BE2C (cell line): Measurements from ENCODE around the gene STEAP2.

Experiments used
- DNase-seq: peaks from one replicate; pipeline ENCODE4 v3.0.0-alpha.2; 2020
- H3K27me3 ChIP-seq: fragments of 250-450 bp; sonication (Bioruptor Pico); 2 replicates; pipeline ENCODE4 v1.5.1; 2020; ENCODE audit warnings: mild to moderate bottlenecking
- H3K36me3 ChIP-seq: fragments of 250-450 bp; sonication (Bioruptor Pico); 2 replicates; pipeline ENCODE4 v1.5.1; 2020; ENCODE audit warnings: mild to moderate bottlenecking
- H3K4me1 ChIP-seq: fragments of 250-450 bp; sonication (Bioruptor Pico); 2 replicates; pipeline ENCODE4 v1.5.1; 2020
- H3K4me3 ChIP-seq: 2 replicates; pipeline ENCODE4 v1.5.1; 2011; ENCODE audit warnings: low read depth, low read length
- H3K9me3 ChIP-seq: fragments of 250-450 bp; sonication (Bioruptor Pico); 2 replicates; pipeline ENCODE4 v1.5.1; 2020
- TF ChIP-seq, protein P1 (sequence below): IDR thresholded peaks from 2 replicates; pipeline ENCODE4 v1.5.1; 2012; ENCODE audit warnings: mild to moderate bottlenecking, low read depth, low read length

STEAP2 gene

DNA sequence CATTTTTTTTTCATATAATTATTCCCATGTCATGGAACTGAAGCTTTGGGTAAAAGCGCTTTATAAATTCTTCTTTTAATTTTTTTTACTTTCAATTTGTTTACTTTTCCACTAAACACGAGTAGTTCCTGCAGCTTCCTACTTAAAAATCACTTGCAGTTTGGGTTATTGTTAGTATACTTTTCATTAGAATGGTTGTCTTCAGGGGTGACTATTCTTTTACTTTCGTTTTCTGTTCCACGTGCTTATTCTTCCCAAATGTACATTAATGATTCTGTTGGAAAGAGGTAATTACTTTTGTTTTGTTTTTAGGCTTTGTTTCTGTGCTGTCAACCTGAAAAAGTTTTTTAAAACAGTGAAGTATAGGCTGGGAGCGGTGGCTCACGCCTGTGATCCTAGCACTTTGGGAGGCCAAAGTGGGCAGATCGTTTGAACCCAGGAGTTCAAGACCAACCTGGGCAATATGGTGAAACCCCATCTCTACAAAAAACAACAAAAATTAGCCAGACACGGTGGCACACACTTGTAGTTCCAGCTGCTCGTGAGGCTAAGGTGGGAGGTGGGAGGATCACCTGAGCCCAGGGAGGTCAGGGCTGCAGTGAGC is 28.2 kb downstream of the STEAP2 start:
- H3K4me3 ChIP-seq, result peak overlapping the region; percentile 37

DNA sequence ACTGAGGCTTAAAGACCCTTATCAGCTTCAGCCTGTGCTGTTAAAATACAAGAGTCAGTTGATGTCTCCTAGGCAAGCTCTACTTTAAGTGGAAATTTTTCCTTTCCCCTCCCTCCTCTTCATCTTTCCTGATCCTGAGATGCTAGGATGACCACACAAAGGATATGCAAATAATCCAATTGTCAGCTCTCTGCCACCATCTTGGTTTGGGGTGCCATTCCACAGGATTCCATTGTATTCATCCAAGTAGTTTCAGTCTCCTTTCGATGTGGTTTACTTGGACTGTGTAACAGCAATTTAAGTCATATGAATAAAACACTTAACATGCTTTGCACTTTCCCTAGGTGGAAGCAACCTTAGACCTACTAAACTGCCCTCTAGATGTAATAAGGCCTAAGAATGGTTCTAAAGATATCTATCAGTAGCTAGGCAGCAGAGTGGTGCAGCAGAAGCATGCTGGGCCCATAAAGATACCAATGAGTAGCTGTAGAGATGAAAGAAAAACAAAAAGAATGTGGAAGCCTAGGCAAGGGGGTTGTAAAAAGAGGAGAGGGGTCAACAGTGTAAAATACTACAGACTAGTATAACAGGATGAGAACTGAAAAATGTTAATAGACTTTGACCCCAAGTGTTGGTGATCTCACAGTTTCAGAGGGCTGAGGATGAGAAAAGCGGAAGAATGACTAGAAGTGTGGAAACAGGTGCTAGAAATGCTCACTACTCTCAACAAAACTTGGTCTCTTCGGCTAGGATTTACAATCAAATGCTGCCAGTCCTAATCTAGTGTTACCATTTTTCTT is 31.0 kb downstream of the STEAP2 start:
- no peak overlapping the region for H3K4me3 ChIP-seq
- no peaks in the 10 kb centered on the region for H3K9me3 ChIP-seq
- no peak for DNase-seq
- no peaks in the 10 kb centered on the region for H3K4me1 ChIP-seq
- peaks cover 9% of the 10 kb centered on the region for H3K27me3 ChIP-seq
- H3K36me3 ChIP-seq, result no peaks in the 10 kb centered on the region
- TF ChIP-seq, protein P1, sequence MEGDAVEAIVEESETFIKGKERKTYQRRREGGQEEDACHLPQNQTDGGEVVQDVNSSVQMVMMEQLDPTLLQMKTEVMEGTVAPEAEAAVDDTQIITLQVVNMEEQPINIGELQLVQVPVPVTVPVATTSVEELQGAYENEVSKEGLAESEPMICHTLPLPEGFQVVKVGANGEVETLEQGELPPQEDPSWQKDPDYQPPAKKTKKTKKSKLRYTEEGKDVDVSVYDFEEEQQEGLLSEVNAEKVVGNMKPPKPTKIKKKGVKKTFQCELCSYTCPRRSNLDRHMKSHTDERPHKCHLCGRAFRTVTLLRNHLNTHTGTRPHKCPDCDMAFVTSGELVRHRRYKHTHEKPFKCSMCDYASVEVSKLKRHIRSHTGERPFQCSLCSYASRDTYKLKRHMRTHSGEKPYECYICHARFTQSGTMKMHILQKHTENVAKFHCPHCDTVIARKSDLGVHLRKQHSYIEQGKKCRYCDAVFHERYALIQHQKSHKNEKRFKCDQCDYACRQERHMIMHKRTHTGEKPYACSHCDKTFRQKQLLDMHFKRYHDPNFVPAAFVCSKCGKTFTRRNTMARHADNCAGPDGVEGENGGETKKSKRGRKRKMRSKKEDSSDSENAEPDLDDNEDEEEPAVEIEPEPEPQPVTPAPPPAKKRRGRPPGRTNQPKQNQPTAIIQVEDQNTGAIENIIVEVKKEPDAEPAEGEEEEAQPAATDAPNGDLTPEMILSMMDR, result no peak

More for the DNA sequence above, 28.2 kb downstream of the STEAP2 start:
- DNase-seq, result no peak
- TF ChIP-seq, protein P1, result no peak
- H3K9me3 ChIP-seq, result no peaks in the 10 kb centered on the region
- H3K36me3 ChIP-seq, result no peaks in the 10 kb centered on the region
- H3K4me1 ChIP-seq, result no peaks in the 10 kb centered on the region
- H3K27me3 ChIP-seq, result no peaks in the 10 kb centered on the region; the same call in 1 of the 2 replicates

DNA sequence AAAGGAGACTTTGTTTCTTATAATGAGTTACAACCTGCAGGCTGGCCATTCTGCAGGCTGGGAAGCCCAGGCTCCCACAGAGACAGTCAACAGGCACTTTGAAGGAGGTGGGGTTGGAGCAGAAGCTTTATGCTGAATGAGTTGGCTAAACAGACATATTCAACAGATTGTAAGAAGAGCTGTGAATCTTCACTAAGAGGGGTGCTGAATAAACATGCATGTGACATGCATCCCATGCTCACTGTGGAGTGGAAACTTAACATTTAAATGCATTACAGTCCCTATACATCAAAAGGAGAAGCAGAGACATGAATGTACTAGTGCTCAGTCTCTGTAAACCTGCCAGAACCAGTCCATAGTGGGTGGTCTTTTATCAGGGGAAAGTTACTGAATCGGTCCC is 32.0 kb downstream of the STEAP2 start:
- Histone ChIP-seq H3K36me3 (no peaks in the 10 kb centered on the region), H3K9me3 (no peaks in the 10 kb centered on the region), H3K4me3 (no peak overlapping the region), H3K27me3 (peaks cover 9% of the 10 kb centered on the region), H3K4me1 (no peaks in the 10 kb centered on the region)
- TF ChIP-seq, protein P1, result no peak
- no peak for DNase-seq

DNA sequence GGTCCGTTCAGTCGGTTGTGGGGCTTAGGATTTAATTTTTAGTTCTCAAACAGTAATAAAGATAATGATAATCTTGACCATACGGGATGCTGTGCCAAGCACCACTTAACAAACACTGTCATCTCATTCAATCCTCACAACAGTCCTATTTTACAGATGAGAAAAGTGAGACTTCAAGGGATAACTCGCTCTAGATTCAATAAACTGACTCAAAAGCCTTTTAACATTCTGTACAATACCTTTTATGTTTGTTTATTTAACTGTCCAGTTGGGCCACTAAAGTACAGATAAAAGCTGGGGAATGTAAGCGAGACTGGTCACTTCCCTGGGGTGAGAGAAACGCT is 33.0 kb downstream of the STEAP2 start:
- TF ChIP-seq, protein P1, result no peak
- no peaks in the 10 kb centered on the region for H3K9me3 ChIP-seq
- peaks cover 9% of the 10 kb centered on the region for H3K27me3 ChIP-seq
- H3K4me3 ChIP-seq, result peak overlapping the region; percentile 84
- H3K4me1 ChIP-seq, result no peaks in the 10 kb centered on the region
- H3K36me3 ChIP-seq, result no peaks in the 10 kb centered on the region
- DNase-seq, result no peak

DNA sequence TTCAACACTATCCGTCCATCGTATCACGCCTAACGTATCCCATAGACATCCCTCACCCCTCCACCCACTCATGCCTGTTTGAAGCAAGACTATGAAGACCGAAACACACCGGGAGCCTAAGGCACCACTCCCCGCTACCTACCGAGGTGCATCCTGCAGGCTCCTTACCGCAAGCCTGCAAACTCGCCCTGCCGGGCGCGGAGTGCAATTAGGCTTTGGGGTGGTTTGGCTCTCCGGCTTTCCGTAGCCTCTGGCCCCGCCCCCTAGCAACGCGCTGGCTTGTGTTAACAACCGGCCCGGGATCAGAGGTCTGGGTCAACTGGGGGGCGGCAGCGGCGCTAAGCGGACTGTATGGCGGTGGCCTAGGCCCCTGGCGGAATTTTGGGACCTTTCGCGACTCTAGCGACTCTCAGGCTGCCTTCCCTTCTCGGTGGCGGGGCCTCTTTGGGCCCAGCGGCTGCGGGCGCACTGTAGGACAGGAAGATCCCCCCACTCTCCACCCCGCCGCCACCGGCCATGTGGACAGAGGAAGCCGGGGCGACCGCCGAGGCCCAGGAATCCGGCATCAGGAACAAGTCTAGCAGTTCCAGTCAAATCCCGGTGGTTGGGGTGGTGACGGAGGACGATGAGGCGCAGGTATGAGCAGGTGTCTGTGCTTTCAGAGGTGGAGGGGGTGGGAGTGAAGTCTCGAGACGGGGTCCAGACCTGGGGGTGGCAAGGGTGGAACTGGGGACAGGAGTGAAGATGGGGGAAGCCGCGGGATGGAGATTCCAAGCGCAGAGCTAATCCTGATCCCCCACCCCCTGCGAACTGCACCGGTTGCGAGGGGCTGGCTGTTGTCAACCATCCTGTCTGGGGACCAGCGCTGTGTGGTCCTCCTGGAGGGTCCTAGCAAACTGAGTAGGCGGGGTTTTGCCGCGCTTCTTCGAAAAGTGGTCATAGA is 33.6 kb downstream of the STEAP2 start, which contains the start of gene CFAP69:
CFAP69 (plus strand) TSS at position 266 of the 943 bp plus-strand sequence; CDS start at position 517, 251 bp downstream.
- Histone ChIP-seq H3K9me3 (no peaks in the 10 kb centered on the region), H3K4me1 (no peaks in the 10 kb centered on the region), H3K36me3 (no peaks in the 10 kb centered on the region), H3K27me3 (peaks cover 9% of the 10 kb centered on the region), H3K4me3 (peak within 1 kb of the TSS; percentile 84)
- peak; percentile 90 for DNase-seq
- TF ChIP-seq, protein P1, result peak; percentile 33
